ENCODE measurements around the gene MTFR2. TPM values are rescaled to one million over a fixed set of nuclear protein-coding genes. Genes with fewer than 3 reads are reported as not detected.

MTFR2 gene
- total RNA-seq, 2 experiments from 2014 or later, result 1.1 to 1.2 TPM

- Histone ChIP-seq H3K9me3 (ENCODE audit: control insufficient read depth in 1 of 2, insufficient read depth in 1 of 2, low read length in 2 of 2) (no peaks in the 10 kb centered on the region), H3K27me3 (ENCODE audit: control insufficient read depth in 1 of 2, insufficient read depth in 2 of 2, low read length in 2 of 2) (no peaks in the 10 kb centered on the region), H3K36me3 (ENCODE audit: insufficient read depth, low read length) (no peaks in the 10 kb centered on the region), H3K4me1 (ENCODE audit: insufficient read depth, low read length) (peaks cover 20% of the 10 kb centered on the region), H3K4me3 (ENCODE audit: low read length) (peak overlapping the region; percentile 79), H3K27ac (ENCODE audit: low read depth in 1 of 2, low read length in 2 of 2) (no peak overlapping the region)
- TF ChIP-seq, protein P1, sequence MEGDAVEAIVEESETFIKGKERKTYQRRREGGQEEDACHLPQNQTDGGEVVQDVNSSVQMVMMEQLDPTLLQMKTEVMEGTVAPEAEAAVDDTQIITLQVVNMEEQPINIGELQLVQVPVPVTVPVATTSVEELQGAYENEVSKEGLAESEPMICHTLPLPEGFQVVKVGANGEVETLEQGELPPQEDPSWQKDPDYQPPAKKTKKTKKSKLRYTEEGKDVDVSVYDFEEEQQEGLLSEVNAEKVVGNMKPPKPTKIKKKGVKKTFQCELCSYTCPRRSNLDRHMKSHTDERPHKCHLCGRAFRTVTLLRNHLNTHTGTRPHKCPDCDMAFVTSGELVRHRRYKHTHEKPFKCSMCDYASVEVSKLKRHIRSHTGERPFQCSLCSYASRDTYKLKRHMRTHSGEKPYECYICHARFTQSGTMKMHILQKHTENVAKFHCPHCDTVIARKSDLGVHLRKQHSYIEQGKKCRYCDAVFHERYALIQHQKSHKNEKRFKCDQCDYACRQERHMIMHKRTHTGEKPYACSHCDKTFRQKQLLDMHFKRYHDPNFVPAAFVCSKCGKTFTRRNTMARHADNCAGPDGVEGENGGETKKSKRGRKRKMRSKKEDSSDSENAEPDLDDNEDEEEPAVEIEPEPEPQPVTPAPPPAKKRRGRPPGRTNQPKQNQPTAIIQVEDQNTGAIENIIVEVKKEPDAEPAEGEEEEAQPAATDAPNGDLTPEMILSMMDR (IDR thresholded peaks at IDR 0.05), result no peak
- ATAC-seq (ENCODE audit: poor library complexity) (no peak), DNase-seq (peak in 2 of 14 experiments; percentile 14 to 20)
- Mint-ChIP-seq H3K9me3 (no peaks in the 10 kb centered on the region), H3K36me3 (ENCODE audit: low read depth) (peaks cover 17% of the 10 kb centered on the region), H3K27me3 (no peaks in the 10 kb centered on the region), H3K27ac (peak overlapping the region; percentile 54), H3K4me3 (peak overlapping the region; percentile 95), H3K4me1 (ENCODE audit: low read depth) (peaks cover 39% of the 10 kb centered on the region)
- ChIA-PET POLR2A (interaction anchor here (1.1 to 8.3 kb wide), 5 partner anchors 9 to 37 kb away, joined by 3 to 208 read pairs (median 9); partner anchors contain the start of gene BCLAF1), CTCF (interaction anchor here (1.7 kb wide), 1 partner anchor 39 kb away, joined by 5 read pairs; the partner anchor contains the start of gene BCLAF1)
- intact Hi-C loops (cut with DNase I, micrococcal nuclease), result loop anchor here (2.0 to 5.0 kb wide), 2 partner anchors 13 to 66 kb away; no protein-coding TSS in a partner anchor
These were observed 1.3 kb upstream of the MTFR2 start for GRCh38 chr6:136251394-136251793.

DNA sequence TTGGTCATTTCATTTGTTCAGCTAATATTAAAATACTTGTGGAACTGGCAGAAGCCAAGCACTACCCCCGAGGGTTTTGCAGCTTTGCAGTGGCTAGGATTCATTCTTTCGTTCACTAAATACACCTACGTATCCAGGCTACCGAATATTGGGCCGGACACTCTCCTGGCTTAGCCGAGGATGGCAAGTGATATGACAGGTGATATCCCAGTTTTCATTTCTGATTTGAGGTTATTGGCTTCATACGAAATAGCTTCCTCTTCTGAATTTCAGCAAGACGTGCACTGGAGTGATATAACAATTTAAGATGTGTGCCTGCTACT lies 536 bp upstream of the MTFR2 start:
- Histone ChIP-seq H3K9me3 (ENCODE audit: control insufficient read depth in 1 of 2, insufficient read depth in 1 of 2, low read length in 2 of 2) (no peaks in the 10 kb centered on the region), H3K4me3 (ENCODE audit: low read length) (peak overlapping the region; percentile 79), H3K27ac (ENCODE audit: low read depth in 1 of 2, low read length in 2 of 2) (no peak overlapping the region), H3K27me3 (ENCODE audit: control insufficient read depth in 1 of 2, insufficient read depth in 2 of 2, low read length in 2 of 2) (no peaks in the 10 kb centered on the region), H3K36me3 (ENCODE audit: insufficient read depth, low read length) (no peaks in the 10 kb centered on the region), H3K4me1 (ENCODE audit: insufficient read depth, low read length) (peaks cover 20% of the 10 kb centered on the region)
- peaks cover 39% of the 10 kb centered on the region for H3K4me1 Mint-ChIP-seq (ENCODE audit: low read depth)
- no peaks in the 10 kb centered on the region for H3K9me3 Mint-ChIP-seq
- intact Hi-C loops (cut with DNase I, micrococcal nuclease), result loop anchor here (1.0 to 5.0 kb wide), 3 partner anchors 14 to 67 kb away; no protein-coding TSS in a partner anchor
- TF ChIP-seq, protein P1 (IDR thresholded peaks at IDR 0.05), result no peak
- DNase-seq (no peak), ATAC-seq (ENCODE audit: poor library complexity) (peak; percentile 4)
- peak overlapping the region; percentile 54 for H3K27ac Mint-ChIP-seq
- H3K36me3 Mint-ChIP-seq (ENCODE audit: low read depth), result peaks cover 17% of the 10 kb centered on the region
- H3K4me3 Mint-ChIP-seq, result peak overlapping the region; percentile 95
- H3K27me3 Mint-ChIP-seq, result no peaks in the 10 kb centered on the region
- POLR2A ChIA-PET, result interaction anchor here (0.7 to 8.3 kb wide), 13 partner anchors 9 to 573 kb away, joined by 3 to 208 read pairs (median 3); partner anchors contain the start of gene BCLAF1
- CTCF ChIA-PET, result interaction anchor here (1.7 to 1.8 kb wide), 2 partner anchors 40 to 67 kb away, joined by 5 to 14 read pairs; partner anchors contain the start of gene BCLAF1

DNA sequence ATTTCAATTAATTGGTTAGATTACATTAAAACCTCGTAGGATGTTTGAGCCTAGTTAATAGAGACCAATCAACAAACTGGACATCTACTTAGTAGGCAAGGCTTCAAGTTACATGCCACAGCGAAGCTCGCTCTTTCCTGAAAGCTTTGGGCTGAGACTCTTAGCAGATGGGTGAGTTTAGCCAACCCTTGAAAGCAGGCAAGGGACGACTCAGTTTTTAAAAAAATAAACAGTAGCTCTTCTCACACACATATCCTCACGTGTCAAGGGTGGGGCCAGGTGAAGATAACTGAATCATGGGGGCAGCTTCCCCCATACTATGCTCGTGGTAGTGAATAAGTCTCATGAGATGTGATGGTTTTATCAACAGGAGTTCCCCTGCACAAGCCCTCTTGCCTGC lies 775 bp downstream of the MTFR2 start:
- TF ChIP-seq, protein P1 (IDR thresholded peaks at IDR 0.05), result no peak
- ATAC-seq (ENCODE audit: poor library complexity), result no peak
- ChIA-PET POLR2A (interaction anchor here (0.7 to 8.3 kb wide), 3 partner anchors 25 to 39 kb away, joined by 3 to 208 read pairs (median 5); partner anchors contain the start of gene BCLAF1), CTCF (interaction anchor here (1.8 kb wide), 1 partner anchor 68 kb away, joined by 14 read pairs; no protein-coding TSS in a partner anchor)
- Mint-ChIP-seq H3K27me3 (no peaks in the 10 kb centered on the region), H3K4me1 (ENCODE audit: low read depth) (peaks cover 39% of the 10 kb centered on the region), H3K4me3 (peak overlapping the region; percentile 95), H3K36me3 (ENCODE audit: low read depth) (peaks cover 7% of the 10 kb centered on the region), H3K27ac (no peak overlapping the region), H3K9me3 (no peaks in the 10 kb centered on the region)
- Histone ChIP-seq H3K36me3 (ENCODE audit: insufficient read depth, low read length) (no peaks in the 10 kb centered on the region), H3K4me3 (ENCODE audit: low read length) (peak overlapping the region; percentile 79), H3K4me1 (ENCODE audit: insufficient read depth, low read length) (peaks cover 20% of the 10 kb centered on the region), H3K27me3 (ENCODE audit: control insufficient read depth in 1 of 2, insufficient read depth in 2 of 2, low read length in 2 of 2) (no peaks in the 10 kb centered on the region), H3K9me3 (ENCODE audit: control insufficient read depth in 1 of 2, insufficient read depth in 1 of 2, low read length in 2 of 2) (no peaks in the 10 kb centered on the region), H3K27ac (ENCODE audit: low read depth in 1 of 2, low read length in 2 of 2) (no peak overlapping the region)
- peak in 1 of 14 experiments; percentile 41 for DNase-seq
- intact Hi-C loops (cut with DNase I, micrococcal nuclease), result no loop called here
